Right cardiac atrium (tissue), 5 donors: ENCODE results near the gene BET1L. TPM values are rescaled to one million over a fixed set of nuclear protein-coding genes. Genes with fewer than 3 reads are reported as not detected.

Experiments
- ATAC-seq, 2 donors: fragments of 200-7000 bp; cut with Tn5 transposase; one replicate each; pipeline versions ENCODE4 v1.8.0 to v1.9.1; 2020; ENCODE audit warnings: moderate library complexity in 2 of 2, mild to moderate bottlenecking in 1 of 2
- DNase-seq, 3 donors: peaks; one replicate each; pipeline ENCODE4 v3.0.0-alpha.2; 2020
- H3K27ac ChIP-seq: one replicate; pipeline ENCODE4 v1.5.1; 2013; ENCODE audit warnings: mild to moderate bottlenecking, low read length, control low read depth, moderate library complexity
- H3K27me3 ChIP-seq: one replicate; pipeline ENCODE4 v1.6.1; 2013; ENCODE audit not compliant: control insufficient read depth, insufficient read depth
- H3K4me1 ChIP-seq: one replicate; pipeline ENCODE4 v1.6.1; 2013; ENCODE audit warnings: low read length; ENCODE audit not compliant: control insufficient read depth, insufficient read depth
- H3K4me3 ChIP-seq: one replicate; pipeline ENCODE4 v1.5.1; 2013; ENCODE audit warnings: low read length, control low read depth
- H3K9me3 ChIP-seq: one replicate; pipeline ENCODE4 v1.6.1; 2013; ENCODE audit warnings: low read length; ENCODE audit not compliant: control insufficient read depth
- WGBS: extraction: QIAGEN DNeasy Blood & Tissue Kit; methylation state at CpG from one replicate; pipeline ENCODE4 v1.1.7; 2013; 5-methylcytosine and 5-hydroxymethylcytosine counted together
- intact Hi-C, 4 donors: fragments of 100-400 bp; cut with DNase I; formaldehyde crosslinking; loops; one replicate each; pipeline versions ENCODE4 v1.11.0 to v1.14.0; 2022 to 2023
- long read RNA-seq, 4 donors: library from polyadenylated mRNA; unstranded; transcript quantifications; one replicate each; pipeline ENCODE4 v2.0.0, GENCODE V29; 2020 to 2021
- polyA plus RNA-seq: library from polyadenylated mRNA; stranded (reverse); fragments of 200-250 nt; gene quantifications from one replicate; pipeline ENCODE4 v1.2.3, GENCODE V29; 2013
- total RNA-seq, 4 donors: library from RNA; stranded (reverse); fragmentation: NEBNext Ultra II Directional; extraction: Animal tissue kit (Norgen Biotek cat#: 25700); gene quantifications; one replicate each; pipeline ENCODE4 v1.2.1, GENCODE V29; 2021
- donor health status: healthy with polysubstance abuse.
- donor health status: DM: no; HTN: yes; CAD: no.
- donor health status: DM: no; HTN: no; CAD: no.
- donor health status: DM: no; HTN: yes; CAD: no; lungs with severe emphysema.
- donor health status: DM: yes; HTN: yes; CAD: no.

BET1L gene
- total RNA-seq (10 to 100 TPM; 27.1 to 39.9 (median 35.5) TPM), polyA plus RNA-seq (20.9 TPM)
- long read RNA-seq, donor 1, transcript BET1L-203 (4 exons, 2,819 nt) = major isoform, 44 of 73 reads
- long read RNA-seq, donor 1, partial matches to known transcripts = 6 of 73 reads
- long read RNA-seq, donor 1, other reads (novel, unspliced or antisense) = 20 of 73 reads
- long read RNA-seq, donor 2, transcript BET1L-203 (4 exons, 2,819 nt) = major isoform, 31 of 46 reads
- long read RNA-seq, donor 2, partial matches to known transcripts = 3 of 46 reads
- long read RNA-seq, donor 2, other reads (novel, unspliced or antisense) = 10 of 46 reads
- long read RNA-seq, donor 3, transcript BET1L-203 (4 exons, 2,819 nt) = major isoform, 54 of 98 reads
- long read RNA-seq, donor 3, partial matches to known transcripts = 1 of 98 reads
- long read RNA-seq, donor 3, other reads (novel, unspliced or antisense) = 40 of 98 reads
- long read RNA-seq, donor 4, transcript BET1L-203 (4 exons, 2,819 nt) = major isoform, 30 of 50 reads
- long read RNA-seq, donor 4, partial matches to known transcripts = 6 of 50 reads
- long read RNA-seq, donor 4, other reads (novel, unspliced or antisense) = 14 of 50 reads

GRCh38 chr11:207208-207862 is at the start of gene BET1L, which contains the start of gene RIC8A:
Gene BET1L (minus strand): TSS chr11:207399. CDS start chr11:207321, 78 bp downstream.
Gene RIC8A (plus strand): TSS chr11:207708. CDS start chr11:208855, 1,147 bp downstream.
- Histone ChIP-seq H3K4me1 (peaks cover 14% of the 10 kb centered on the region), H3K9me3 (no peaks in the 10 kb centered on the region), H3K4me3 (peak within 1 kb of the TSS; percentile 79), H3K27me3 (no peaks in the 10 kb centered on the region), H3K27ac (peak within 1 kb of the TSS; percentile 93)
- under 1% methylated on average over 63 of the region's 63 CpGs for WGBS
- ATAC-seq = peak; percentile 91 to 93
- DNase-seq = peak; percentile 96 to 99 (median 98)
- intact Hi-C loops = loop anchor here in 1 of 4 donors (5.0 kb wide), 2 partner anchors 35 to 150 kb away; no protein-coding TSS in a partner anchor

DNA sequence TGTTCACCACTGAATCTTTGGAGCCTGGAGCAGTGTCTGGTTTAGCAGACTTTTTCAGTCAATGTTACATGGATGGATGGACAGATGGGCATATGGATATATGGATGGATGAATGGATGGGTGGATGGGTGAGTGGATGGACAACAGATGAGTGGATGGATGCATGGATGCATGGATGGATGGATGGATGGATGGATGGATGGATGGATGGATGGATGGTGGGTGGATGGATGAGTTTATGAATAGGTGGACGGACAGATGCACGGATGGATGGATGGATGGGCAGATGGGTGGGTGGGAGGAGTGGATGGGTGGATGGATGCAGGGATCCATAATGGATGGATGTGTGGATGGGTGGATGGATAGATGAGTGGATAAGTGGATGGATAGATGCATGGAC is 48.6 kb upstream of the BET1L start:
- no peak for ATAC-seq
- DNase-seq = no peak
- intact Hi-C loops = no loop called here
- Histone ChIP-seq H3K4me3 (no peak overlapping the region), H3K27ac (no peak overlapping the region), H3K27me3 (no peaks in the 10 kb centered on the region), H3K9me3 (no peaks in the 10 kb centered on the region), H3K4me1 (no peaks in the 10 kb centered on the region)
- 94% methylated on average over 2 of the region's 2 CpGs for WGBS

GRCh38 chr11:255176-255575 is 48.0 kb upstream of the BET1L start:
- no peak for DNase-seq
- Histone ChIP-seq H3K9me3 (no peaks in the 10 kb centered on the region), H3K27me3 (no peaks in the 10 kb centered on the region), H3K27ac (no peak overlapping the region), H3K4me1 (no peaks in the 10 kb centered on the region), H3K4me3 (no peak overlapping the region)
- no peak for ATAC-seq
- 49% methylated on average over 3 of the region's 3 CpGs for WGBS
- intact Hi-C loops = no loop called here

- intact Hi-C loops = no loop called here
- Histone ChIP-seq H3K4me1 (no peaks in the 10 kb centered on the region), H3K27me3 (no peaks in the 10 kb centered on the region), H3K27ac (no peak overlapping the region), H3K9me3 (no peaks in the 10 kb centered on the region), H3K4me3 (no peak overlapping the region)
- DNase-seq (no peak), ATAC-seq (no peak)
- 90% methylated on average over 5 of the region's 5 CpGs for WGBS
Measured at GRCh38 chr11:253886-254270, 46.7 kb upstream of the BET1L start.

DNA sequence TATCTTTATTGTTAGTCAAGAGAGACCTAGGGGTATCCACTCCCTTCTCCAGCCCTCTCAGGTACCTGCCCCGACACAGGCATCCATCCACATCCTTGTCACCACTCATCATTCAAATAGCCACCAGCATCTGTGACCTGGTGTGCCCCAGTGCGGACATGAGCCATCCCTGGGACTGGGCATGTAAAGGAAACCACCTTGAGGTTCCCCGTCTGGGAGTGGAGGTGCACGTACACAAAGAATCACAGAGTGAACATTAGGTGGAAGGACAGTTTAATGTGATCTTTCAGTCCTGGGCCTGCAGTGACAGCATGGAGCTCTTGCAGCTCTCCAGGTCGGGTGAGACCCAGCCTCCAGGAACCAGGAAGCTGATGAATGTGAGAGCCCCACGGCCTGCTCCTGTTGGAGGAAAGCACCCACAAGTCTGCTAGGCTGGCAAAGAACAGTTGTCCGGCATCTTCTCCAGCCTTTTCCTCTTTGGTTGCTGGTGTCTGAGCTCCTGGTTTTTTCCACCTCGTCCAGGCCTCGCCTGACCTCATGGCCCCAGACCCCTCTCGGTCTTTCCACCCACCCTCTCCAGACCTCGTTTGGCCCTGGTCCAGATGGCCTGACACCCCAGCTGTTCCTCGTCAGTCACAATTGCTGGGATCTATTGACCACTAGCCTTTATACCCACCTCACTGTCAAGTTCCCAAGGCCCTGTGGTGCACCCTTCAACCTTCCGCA is 46.1 kb upstream of the BET1L start:
- no peak for ATAC-seq
- 70% methylated on average over 13 of the region's 13 CpGs for WGBS

GRCh38 chr11:252666-253065 is 45.5 kb upstream of the BET1L start:
- ATAC-seq (no peak), DNase-seq (no peak)
- no peaks in the 10 kb centered on the region for H3K27me3 ChIP-seq
- H3K4me3 ChIP-seq = no peak overlapping the region
- intact Hi-C loops = no loop called here
- no peaks in the 10 kb centered on the region for H3K9me3 ChIP-seq
- no peak overlapping the region for H3K27ac ChIP-seq
- no peaks in the 10 kb centered on the region for H3K4me1 ChIP-seq
- WGBS = 88% methylated on average over 8 of the region's 8 CpGs

More for the DNA sequence above, 46.1 kb upstream of the BET1L start:
- Histone ChIP-seq H3K4me3 (no peak overlapping the region), H3K27ac (no peak overlapping the region), H3K9me3 (no peaks in the 10 kb centered on the region), H3K4me1 (no peaks in the 10 kb centered on the region), H3K27me3 (no peaks in the 10 kb centered on the region)
- DNase-seq = no peak
- intact Hi-C loops = no loop called here

GRCh38 chr11:251550-251949 is 44.4 kb upstream of the BET1L start:
- Histone ChIP-seq H3K27ac (no peak overlapping the region), H3K4me3 (no peak overlapping the region), H3K27me3 (no peaks in the 10 kb centered on the region), H3K9me3 (no peaks in the 10 kb centered on the region), H3K4me1 (no peaks in the 10 kb centered on the region)
- ATAC-seq = no peak
- intact Hi-C loops = no loop called here
- 79% methylated on average over 10 of the region's 10 CpGs for WGBS
- DNase-seq = no peak

DNA sequence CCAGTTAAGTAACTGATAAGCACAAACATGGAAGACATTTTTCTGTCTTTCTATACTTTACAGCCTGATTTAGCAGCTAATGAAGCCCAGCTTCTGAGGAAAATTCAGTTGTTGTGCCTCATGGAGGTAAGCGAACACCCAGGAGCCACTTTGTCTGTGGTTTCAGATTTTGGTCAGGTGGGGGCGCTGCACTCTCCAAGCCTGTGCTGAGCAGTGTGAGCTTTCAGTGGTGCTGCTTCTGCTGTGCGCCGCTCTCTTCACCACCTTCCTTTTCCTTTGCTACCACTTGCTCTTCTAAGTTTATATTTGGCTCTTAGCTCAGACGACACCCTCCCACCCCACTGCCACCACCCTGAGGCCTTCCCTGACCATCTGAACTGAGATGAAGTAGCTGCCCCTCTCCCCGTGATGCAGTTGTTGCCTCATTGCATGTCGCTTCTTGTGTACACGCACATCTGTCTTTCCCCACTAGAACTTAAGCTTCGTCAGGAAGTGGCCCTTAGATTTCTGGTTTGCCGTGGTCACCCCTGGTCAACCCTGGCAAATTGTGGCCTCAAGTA is 43.6 kb upstream of the BET1L start:
- peak; percentile 46 to 79 (median 76) for DNase-seq
- intact Hi-C loops = no loop called here
- H3K27ac ChIP-seq = no peak overlapping the region
- no peaks in the 10 kb centered on the region for H3K27me3 ChIP-seq
- peak; percentile 58 to 78 for ATAC-seq
- H3K4me1 ChIP-seq = no peaks in the 10 kb centered on the region
- H3K9me3 ChIP-seq = no peaks in the 10 kb centered on the region
- no peak overlapping the region for H3K4me3 ChIP-seq
- WGBS = 76% methylated on average over 10 of the region's 10 CpGs

- Histone ChIP-seq H3K27me3 (no peaks in the 10 kb centered on the region), H3K27ac (no peak overlapping the region), H3K9me3 (no peaks in the 10 kb centered on the region), H3K4me3 (no peak overlapping the region), H3K4me1 (no peaks in the 10 kb centered on the region)
- intact Hi-C loops = no loop called here
- no peak for DNase-seq
- no peak for ATAC-seq
- 88% methylated on average over 5 of the region's 5 CpGs for WGBS
Measured at GRCh38 chr11:250274-250673, 43.1 kb upstream of the BET1L start.

- no peak overlapping the region for H3K27ac ChIP-seq
- H3K27me3 ChIP-seq = no peaks in the 10 kb centered on the region
- H3K4me3 ChIP-seq = no peak overlapping the region
- no peaks in the 10 kb centered on the region for H3K9me3 ChIP-seq
- DNase-seq (no peak), ATAC-seq (no peak)
- H3K4me1 ChIP-seq = no peaks in the 10 kb centered on the region
- 76% methylated on average over 8 of the region's 8 CpGs for WGBS
- intact Hi-C loops = no loop called here
Measured at GRCh38 chr11:249062-249461, 41.9 kb upstream of the BET1L start.
